HepG2 (cell line): ENCODE results near the gene RBBP5. TPM values are rescaled to one million over a fixed set of nuclear protein-coding genes. Genes with fewer than 3 reads are reported as not detected.

Experiments used
- ATAC-seq: fragments of 200-7000 bp; cut with Tn5 transposase; 3 replicates; pipeline ENCODE4 v1.9.1; 2020; ENCODE audit warnings: mild to moderate bottlenecking, moderate library complexity
- BruUV-seq: library from RNA; stranded (reverse); fragments of 400-500 nt; replicated peaks from 2 replicates; lab custom pipeline; 2021; lab: Mats Ljungman, UMichigan
- CTCF ChIA-PET: fragments of 300-600 bp; formaldehyde crosslinking; extraction: SDS; loops from one replicate; lab custom pipeline; 2021; ENCODE audit warnings: low total read pairs, inconsistent platforms, low intra/inter-chr PET ratio; lab: Yijun Ruan, JAX
- POLR2A ChIA-PET: fragments of 350-600 bp; sonication (Branson Sonifier 250); formaldehyde crosslinking; loops from one replicate; lab custom pipeline; 2020; ENCODE audit warnings: antibody characterized with exemption, inconsistent platforms; lab: Yijun Ruan, JAX
- DNase-seq: peaks from one replicate; pipeline ENCODE4 v3.0.0-alpha.2; 2015; ENCODE audit warnings: low spot score
- FAIRE-seq: peaks from 3 replicates; lab custom pipeline; 2011; peaks lifted over from hg19 to GRCh38; lab: Jason Lieb, UNC
- H2AFZ ChIP-seq: one replicate; pipeline ENCODE4 v1.6.1; 2011; ENCODE audit warnings: low read length, inconsistent platforms
- H3K27ac ChIP-seq: fragments of 300-600 bp; 3 replicates; pipeline ENCODE4 v1.8.0; 2011; ENCODE audit warnings: mixed run types, mild to moderate bottlenecking, mixed read lengths, low read length, inconsistent platforms; ENCODE audit not compliant: insufficient read depth; ENCODE audit errors: extremely low read length
- H3K27me3 ChIP-seq, 2 experiments: fragments of 200-600 bp in 1 of 2; 2 replicates in 1 of 2; 3 replicates in 1 of 2; pipeline versions ENCODE4 v1.6.0 to v1.8.0; 2011; ENCODE audit warnings: low read length in 2 of 2, mild to moderate bottlenecking in 2 of 2, moderate library complexity in 2 of 2, inconsistent platforms in 1 of 2; ENCODE audit not compliant: insufficient read depth in 2 of 2, control insufficient read depth in 1 of 2
- H3K36me3 ChIP-seq, 2 experiments: fragments of 200-600 bp in 1 of 2; replicated peaks in 1 of 2; 2 replicates in 1 of 2; 3 replicates in 1 of 2; pipeline versions ENCODE4 v1.5.1 to v1.8.0; 2011; ENCODE audit warnings: low read length in 2 of 2, inconsistent platforms in 1 of 2; ENCODE audit not compliant: insufficient read depth in 2 of 2, control insufficient read depth in 1 of 2
- H3K4me1 ChIP-seq: 2 replicates; pipeline ENCODE4 v1.5.1; 2012; ENCODE audit warnings: low read length, inconsistent platforms; ENCODE audit not compliant: insufficient read depth
- H3K4me2 ChIP-seq: 2 replicates; pipeline ENCODE4 v1.6.0; 2011; ENCODE audit warnings: low read depth, low read length, inconsistent platforms
- H3K4me3 ChIP-seq, 3 experiments: fragments of 200-600 bp in 1 of 3; sonication (generic), shearing (Covaris generic) in 1 of 3; replicated peaks in 1 of 3; 2 replicates each; pipeline ENCODE4 v1.5.1; 2011 to 2016; ENCODE audit warnings: low read length in 3 of 3, inconsistent platforms in 2 of 3, low read depth in 2 of 3, mild to moderate bottlenecking in 2 of 3, control low read depth in 1 of 3, mixed read lengths in 1 of 3; ENCODE audit not compliant: insufficient read depth in 1 of 3
- H3K79me2 ChIP-seq: one replicate; pipeline ENCODE4 v1.6.1; 2011; ENCODE audit warnings: low read length, inconsistent platforms; ENCODE audit not compliant: insufficient read depth
- H3K9ac ChIP-seq: 2 replicates; pipeline ENCODE4 v1.6.0; 2011; ENCODE audit warnings: mild to moderate bottlenecking, low read depth, low read length, inconsistent platforms; ENCODE audit not compliant: insufficient read depth
- H3K9me3 ChIP-seq: 2 replicates; pipeline ENCODE4 v1.5.1; 2012; ENCODE audit warnings: mild to moderate bottlenecking, low read length
- H4K20me1 ChIP-seq: 2 replicates; pipeline ENCODE4 v1.6.0; 2011; ENCODE audit warnings: inconsistent platforms, mild to moderate bottlenecking, low read length, moderate library complexity; ENCODE audit not compliant: insufficient read depth
- AKAP8 ChIP-seq: sonication (generic); formaldehyde crosslinking; IDR thresholded peaks from 2 replicates; pipeline ENCODE4 v1.5.1; 2020; ENCODE audit warnings: mild to moderate bottlenecking, missing genetic modification reagents
- MAFF ChIP-seq: IDR thresholded peaks from 2 replicates; pipeline ENCODE4 v1.6.1; 2011; ENCODE audit warnings: low read depth, low read length, improper control_type of control experiment
- MED1 ChIP-seq: sonication (generic); formaldehyde crosslinking; IDR thresholded peaks from 2 replicates; pipeline ENCODE4 v1.4.0; 2020; ENCODE audit warnings: missing genetic modification reagents
- NBN ChIP-seq: fragments of 450-650 bp; conservative IDR thresholded peaks from 2 replicates; pipeline ENCODE4 v1.6.1; 2017
- PCBP1 ChIP-seq: fragments of 200-400 bp; formaldehyde crosslinking; IDR thresholded peaks from 2 replicates; pipeline ENCODE4 v1.6.1; 2017; ENCODE audit warnings: mild to moderate bottlenecking, low read depth, low read length, borderline replicate concordance
- TCF7L2 ChIP-seq: IDR thresholded peaks from 2 replicates; pipeline ENCODE4 v1.6.1; 2011; ENCODE audit warnings: mild to moderate bottlenecking, low read depth, low read length, moderate library complexity
- ZNF205 ChIP-seq: IDR thresholded peaks from 2 replicates; pipeline ENCODE4 v1.6.1; 2018; ENCODE audit warnings: missing biosample characterization, missing genetic modification reagents
- ZSCAN20 ChIP-seq: sonication (generic); formaldehyde crosslinking; IDR thresholded peaks from 2 replicates; pipeline ENCODE4 v1.4.0; 2020; ENCODE audit warnings: missing genetic modification reagents, mild to moderate bottlenecking, borderline replicate concordance
- WGBS: methylation state at CpG from one replicate; pipeline ENCODE4 v1.1.6; 2017; ENCODE audit warnings: low lambda C conversion rate; 5-methylcytosine and 5-hydroxymethylcytosine counted together
- in situ Hi-C: cut with HindIII; loops from 2 replicates; pipeline ENCODE4 v1.10.0; 2017; ENCODE audit warnings: low pct_unique_long_range_greater_than_20kb; ENCODE audit not compliant: extremely low pct_ligation_motif_present
- intact Hi-C: fragments of 100-400 bp; cut with micrococcal nuclease; formaldehyde crosslinking; loops from one replicate; pipeline ENCODE4 v1.10.0; 2022; ENCODE audit not compliant: unreplicated experiment
- polyA plus RNA-seq, 8 experiments: library from polyadenylated mRNA; depleted of rRNA in 3 of 8; stranded (reverse) in 7 of 8; unstranded in 1 of 8; fragments of >200 nt; fragmentation: Illumina TruSeq in 4 of 8; extraction: Trizol in 4 of 8; gene quantifications; 2 replicates each; pipeline versions ENCODE4 v1.2.1 to v1.2.3, GENCODE V29; 2011 to 2016; ENCODE audit warnings: low read depth in 4 of 8, missing spikeins in 1 of 8, mixed read lengths in 1 of 8; ENCODE audit not compliant: insufficient read depth in 1 of 8
- total RNA-seq, 5 experiments: library from RNA; depleted of rRNA; stranded (reverse); fragments of >200 nt; fragmentation: Illumina TruSeq; extraction: Trizol; gene quantifications; 2 replicates each; pipeline ENCODE4 v1.2.3, GENCODE V29; 2016; ENCODE audit warnings: low read depth in 1 of 5
- TF ChIP-seq, protein P1 (sequence below): sonication (generic); IDR thresholded peaks from 2 replicates; pipeline ENCODE4 v1.6.1; 2016; ENCODE audit warnings: low read depth, borderline replicate concordance
- TF ChIP-seq, protein P2 (sequence below): sonication (generic); formaldehyde crosslinking; IDR thresholded peaks from 2 replicates; pipeline ENCODE4 v1.5.0; 2020; ENCODE audit warnings: mild to moderate bottlenecking, missing genetic modification reagents, borderline replicate concordance
- TF ChIP-seq, protein P3 (sequence below): IDR thresholded peaks from 2 replicates; pipeline ENCODE4 v1.6.1; 2018; ENCODE audit warnings: missing genetic modification reagents, mild to moderate bottlenecking, missing compliant biosample characterization
- TF ChIP-seq, protein P4 (sequence below): sonication (generic); formaldehyde crosslinking; IDR thresholded peaks from 2 replicates; pipeline ENCODE4 v1.4.0; 2020; ENCODE audit warnings: missing genetic modification reagents; ENCODE audit errors: not compliant biosample characterization
- TF ChIP-seq, protein P5 (sequence below): sonication (generic); formaldehyde crosslinking; IDR thresholded peaks from 2 replicates; pipeline ENCODE4 v1.8.0; 2022; ENCODE audit warnings: mild to moderate bottlenecking, missing genetic modification reagents, borderline replicate concordance

RBBP5 gene
- total and polyA plus RNA-seq, 2 of the 13 experiments (the other 11 are each of a cell fraction or from before 2014, with no cell fraction given), result 6.6 to 17.1 TPM

DNA sequence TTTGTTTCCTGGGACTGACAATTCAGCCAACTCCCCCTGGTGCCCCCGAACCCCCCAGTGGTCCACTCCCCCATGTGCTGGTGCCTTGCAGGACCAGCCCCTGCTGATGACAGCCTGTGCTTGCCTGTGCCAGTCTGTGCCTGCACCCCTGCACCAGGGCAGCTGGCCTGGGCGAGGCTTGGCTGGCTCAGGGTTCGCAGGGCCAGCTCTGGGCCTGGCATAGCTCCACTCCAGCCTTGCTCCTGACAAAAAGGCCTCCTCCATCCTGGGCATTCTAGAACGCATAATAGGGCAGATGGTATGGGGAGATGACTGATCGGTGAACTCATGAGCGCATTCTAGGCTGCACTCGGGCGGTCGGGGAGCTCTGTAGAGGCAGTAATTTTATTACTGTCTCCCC is 73.4 kb downstream of the RBBP5 start:
- Histone ChIP-seq H3K4me1 (no peaks in the 10 kb centered on the region), H3K79me2 (no peaks in the 10 kb centered on the region), H4K20me1 (no peaks in the 10 kb centered on the region), H3K36me3 (no peaks in the 10 kb centered on the region), H2AFZ (no peak overlapping the region), H3K9me3 (no peaks in the 10 kb centered on the region), H3K4me2 (no peak overlapping the region), H3K27ac (no peak overlapping the region), H3K4me3 (no peak overlapping the region), H3K27me3 (peaks cover 3 to 32% of the 10 kb centered on the region in 2 experiments; a peak in 4 of 5 replicates), H3K9ac (no peak overlapping the region)
- ChIA-PET CTCF (no interaction called here), POLR2A (no interaction called here)
- in situ Hi-C loops (no loop called here), intact Hi-C loops (no loop called here)
- no TSS peak for BruUV-seq
- WGBS, result 0% methylated on average over 1 of the region's 9 CpGs
- no peak for FAIRE-seq
- no peak for ATAC-seq
- DNase-seq, result no peak
- TF ChIP-seq, protein P1, sequence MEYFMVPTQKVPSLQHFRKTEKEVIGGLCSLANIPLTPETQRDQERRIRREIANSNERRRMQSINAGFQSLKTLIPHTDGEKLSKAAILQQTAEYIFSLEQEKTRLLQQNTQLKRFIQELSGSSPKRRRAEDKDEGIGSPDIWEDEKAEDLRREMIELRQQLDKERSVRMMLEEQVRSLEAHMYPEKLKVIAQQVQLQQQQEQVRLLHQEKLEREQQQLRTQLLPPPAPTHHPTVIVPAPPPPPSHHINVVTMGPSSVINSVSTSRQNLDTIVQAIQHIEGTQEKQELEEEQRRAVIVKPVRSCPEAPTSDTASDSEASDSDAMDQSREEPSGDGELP, result no peak
- no peak for TF ChIP-seq NBN
- no peak for TF ChIP-seq TCF7L2
- TF ChIP-seq, protein P2, sequence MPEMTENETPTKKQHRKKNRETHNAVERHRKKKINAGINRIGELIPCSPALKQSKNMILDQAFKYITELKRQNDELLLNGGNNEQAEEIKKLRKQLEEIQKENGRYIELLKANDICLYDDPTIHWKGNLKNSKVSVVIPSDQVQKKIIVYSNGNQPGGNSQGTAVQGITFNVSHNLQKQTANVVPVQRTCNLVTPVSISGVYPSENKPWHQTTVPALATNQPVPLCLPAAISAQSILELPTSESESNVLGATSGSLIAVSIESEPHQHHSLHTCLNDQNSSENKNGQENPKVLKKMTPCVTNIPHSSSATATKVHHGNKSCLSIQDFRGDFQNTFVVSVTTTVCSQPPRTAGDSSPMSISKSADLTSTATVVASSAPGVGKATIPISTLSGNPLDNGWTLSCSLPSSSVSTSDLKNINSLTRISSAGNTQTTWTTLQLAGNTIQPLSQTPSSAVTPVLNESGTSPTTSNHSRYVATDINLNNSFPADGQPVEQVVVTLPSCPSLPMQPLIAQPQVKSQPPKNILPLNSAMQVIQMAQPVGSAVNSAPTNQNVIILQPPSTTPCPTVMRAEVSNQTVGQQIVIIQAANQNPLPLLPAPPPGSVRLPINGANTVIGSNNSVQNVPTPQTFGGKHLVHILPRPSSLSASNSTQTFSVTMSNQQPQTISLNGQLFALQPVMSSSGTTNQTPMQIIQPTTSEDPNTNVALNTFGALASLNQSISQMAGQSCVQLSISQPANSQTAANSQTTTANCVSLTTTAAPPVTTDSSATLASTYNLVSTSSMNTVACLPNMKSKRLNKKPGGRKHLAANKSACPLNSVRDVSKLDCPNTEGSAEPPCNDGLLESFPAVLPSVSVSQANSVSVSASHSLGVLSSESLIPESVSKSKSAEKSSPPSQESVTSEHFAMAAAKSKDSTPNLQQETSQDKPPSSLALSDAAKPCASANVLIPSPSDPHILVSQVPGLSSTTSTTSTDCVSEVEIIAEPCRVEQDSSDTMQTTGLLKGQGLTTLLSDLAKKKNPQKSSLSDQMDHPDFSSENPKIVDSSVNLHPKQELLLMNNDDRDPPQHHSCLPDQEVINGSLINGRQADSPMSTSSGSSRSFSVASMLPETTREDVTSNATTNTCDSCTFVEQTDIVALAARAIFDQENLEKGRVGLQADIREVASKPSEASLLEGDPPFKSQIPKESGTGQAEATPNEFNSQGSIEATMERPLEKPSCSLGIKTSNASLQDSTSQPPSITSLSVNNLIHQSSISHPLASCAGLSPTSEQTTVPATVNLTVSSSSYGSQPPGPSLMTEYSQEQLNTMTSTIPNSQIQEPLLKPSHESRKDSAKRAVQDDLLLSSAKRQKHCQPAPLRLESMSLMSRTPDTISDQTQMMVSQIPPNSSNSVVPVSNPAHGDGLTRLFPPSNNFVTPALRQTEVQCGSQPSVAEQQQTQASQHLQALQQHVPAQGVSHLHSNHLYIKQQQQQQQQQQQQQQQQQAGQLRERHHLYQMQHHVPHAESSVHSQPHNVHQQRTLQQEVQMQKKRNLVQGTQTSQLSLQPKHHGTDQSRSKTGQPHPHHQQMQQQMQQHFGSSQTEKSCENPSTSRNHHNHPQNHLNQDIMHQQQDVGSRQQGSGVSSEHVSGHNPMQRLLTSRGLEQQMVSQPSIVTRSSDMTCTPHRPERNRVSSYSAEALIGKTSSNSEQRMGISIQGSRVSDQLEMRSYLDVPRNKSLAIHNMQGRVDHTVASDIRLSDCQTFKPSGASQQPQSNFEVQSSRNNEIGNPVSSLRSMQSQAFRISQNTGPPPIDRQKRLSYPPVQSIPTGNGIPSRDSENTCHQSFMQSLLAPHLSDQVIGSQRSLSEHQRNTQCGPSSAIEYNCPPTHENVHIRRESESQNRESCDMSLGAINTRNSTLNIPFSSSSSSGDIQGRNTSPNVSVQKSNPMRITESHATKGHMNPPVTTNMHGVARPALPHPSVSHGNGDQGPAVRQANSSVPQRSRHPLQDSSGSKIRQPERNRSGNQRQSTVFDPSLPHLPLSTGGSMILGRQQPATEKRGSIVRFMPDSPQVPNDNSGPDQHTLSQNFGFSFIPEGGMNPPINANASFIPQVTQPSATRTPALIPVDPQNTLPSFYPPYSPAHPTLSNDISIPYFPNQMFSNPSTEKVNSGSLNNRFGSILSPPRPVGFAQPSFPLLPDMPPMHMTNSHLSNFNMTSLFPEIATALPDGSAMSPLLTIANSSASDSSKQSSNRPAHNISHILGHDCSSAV (CRISPR knock-in tag), result no peak
- TF ChIP-seq PCBP1, result no peak
- TF ChIP-seq, protein P3, sequence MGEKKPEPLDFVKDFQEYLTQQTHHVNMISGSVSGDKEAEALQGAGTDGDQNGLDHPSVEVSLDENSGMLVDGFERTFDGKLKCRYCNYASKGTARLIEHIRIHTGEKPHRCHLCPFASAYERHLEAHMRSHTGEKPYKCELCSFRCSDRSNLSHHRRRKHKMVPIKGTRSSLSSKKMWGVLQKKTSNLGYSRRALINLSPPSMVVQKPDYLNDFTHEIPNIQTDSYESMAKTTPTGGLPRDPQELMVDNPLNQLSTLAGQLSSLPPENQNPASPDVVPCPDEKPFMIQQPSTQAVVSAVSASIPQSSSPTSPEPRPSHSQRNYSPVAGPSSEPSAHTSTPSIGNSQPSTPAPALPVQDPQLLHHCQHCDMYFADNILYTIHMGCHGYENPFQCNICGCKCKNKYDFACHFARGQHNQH (CRISPR knock-in tag), result no peak
- no peak for TF ChIP-seq MED1 (CRISPR knock-in tag)
- no peak for TF ChIP-seq MAFF
- no peak for TF ChIP-seq AKAP8 (CRISPR knock-in tag)
- TF ChIP-seq, protein P4, sequence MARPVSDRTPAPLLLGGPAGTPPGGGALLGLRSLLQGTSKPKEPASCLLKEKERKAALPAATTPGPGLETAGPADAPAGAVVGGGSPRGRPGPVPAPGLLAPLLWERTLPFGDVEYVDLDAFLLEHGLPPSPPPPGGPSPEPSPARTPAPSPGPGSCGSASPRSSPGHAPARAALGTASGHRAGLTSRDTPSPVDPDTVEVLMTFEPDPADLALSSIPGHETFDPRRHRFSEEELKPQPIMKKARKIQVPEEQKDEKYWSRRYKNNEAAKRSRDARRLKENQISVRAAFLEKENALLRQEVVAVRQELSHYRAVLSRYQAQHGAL (CRISPR knock-in tag), result no peak
- TF ChIP-seq ZNF205 (CRISPR knock-in tag), result no peak
- no peak for TF ChIP-seq ZSCAN20 (CRISPR knock-in tag)
- TF ChIP-seq, protein P5, sequence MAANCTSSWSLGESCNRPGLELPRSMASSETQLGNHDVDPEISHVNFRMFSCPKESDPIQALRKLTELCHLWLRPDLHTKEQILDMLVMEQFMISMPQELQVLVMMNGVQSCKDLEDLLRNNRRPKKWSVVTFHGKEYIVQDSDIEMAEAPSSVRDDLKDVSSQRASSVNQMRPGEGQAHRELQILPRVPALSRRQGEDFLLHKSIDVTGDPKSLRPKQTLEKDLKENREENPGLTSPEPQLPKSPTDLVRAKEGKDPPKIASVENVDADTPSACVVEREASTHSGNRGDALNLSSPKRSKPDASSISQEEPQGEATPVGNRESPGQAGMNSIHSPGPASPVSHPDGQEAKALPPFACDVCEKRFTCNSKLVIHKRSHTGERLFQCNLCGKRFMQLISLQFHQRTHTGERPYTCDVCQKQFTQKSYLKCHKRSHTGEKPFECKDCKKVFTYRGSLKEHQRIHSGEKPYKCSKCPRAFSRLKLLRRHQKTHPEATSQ (CRISPR knock-in tag), result no peak
